ENCODE measurements around the gene A4GALT. TPM values are rescaled to one million over a fixed set of nuclear protein-coding genes. Genes with fewer than 3 reads are reported as not detected.

Gene A4GALT
- total RNA-seq, 1 experiment from 2014 or later = 3.4 TPM

DNA sequence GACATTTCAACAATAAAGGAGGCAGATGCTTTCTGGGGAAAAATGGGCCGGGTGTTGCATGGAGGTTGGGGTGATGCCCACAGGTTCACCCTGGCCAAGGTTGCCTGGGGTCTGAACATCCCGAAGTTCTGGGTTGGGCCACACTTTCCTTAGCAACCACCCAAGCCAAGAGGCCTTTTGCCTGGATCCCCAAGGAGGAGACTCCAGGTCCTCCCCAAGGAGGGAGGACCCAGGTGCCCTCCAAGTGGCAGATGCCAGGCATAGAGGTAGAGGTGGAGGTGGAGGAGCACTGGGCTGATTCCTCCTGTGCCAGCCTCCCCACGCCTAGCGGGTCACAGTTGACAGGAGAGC lies 72.7 kb downstream of the A4GALT start:
- Histone ChIP-seq H4K8ac (replicated peaks; ENCODE audit: insufficient read length, low read depth, low read length) (no peak overlapping the region), H3K14ac (ENCODE audit: insufficient read depth, low read length) (no peak overlapping the region), H3K79me2 (ENCODE audit: insufficient read depth, low read length) (no peaks in the 10 kb centered on the region; the same call in 1 of the 2 replicates), H3K27me3 (ENCODE audit: insufficient read depth, low read length) (no peaks in the 10 kb centered on the region), H3K27ac (ENCODE audit: insufficient read length, low read depth, low read length) (no peak overlapping the region), H2AK5ac (ENCODE audit: insufficient read length, low read length) (no peak overlapping the region), H3K4ac (ENCODE audit: low read depth, low read length) (no peak overlapping the region), H4K91ac (ENCODE audit: insufficient read length, low read depth, low read length) (no peak overlapping the region), H3K4me2 (ENCODE audit: insufficient read depth, insufficient read length, low read length) (peak overlapping the region; percentile 99), H4K20me1 (ENCODE audit: control insufficient read depth, insufficient read depth, insufficient read length) (no peaks in the 10 kb centered on the region), H4K5ac (ENCODE audit: insufficient read length, low read depth, low read length) (no peak overlapping the region), H3K9me3 (ENCODE audit: control insufficient read depth, low read depth, low read length) (no peaks in the 10 kb centered on the region), H3K23me2 (ENCODE audit: insufficient read length, low read depth, low read length, poor library complexity, severe bottlenecking) (peaks cover 13% of the 10 kb centered on the region), H3K9ac (ENCODE audit: extremely low read depth, insufficient read length, low read length) (no peak overlapping the region), H2BK5ac (ENCODE audit: insufficient read length, low read length) (no peak overlapping the region), H3K18ac (ENCODE audit: insufficient read length, low read depth, low read length) (no peak overlapping the region), H2BK12ac (ENCODE audit: insufficient read length, low read depth, low read length) (no peak overlapping the region), H2BK120ac (ENCODE audit: low read depth, low read length, poor library complexity, severe bottlenecking) (no peak overlapping the region), H2AFZ (ENCODE audit: low read length) (no peak overlapping the region), H3K56ac (ENCODE audit: insufficient read length, low read depth, low read length) (no peak overlapping the region), H2BK20ac (ENCODE audit: low read depth, low read length, poor library complexity, severe bottlenecking) (no peak overlapping the region), H2BK15ac (ENCODE audit: low read depth, low read length) (no peak overlapping the region), H3K4me1 (ENCODE audit: insufficient read depth, low read length) (peaks cover 7% of the 10 kb centered on the region; the same call in 1 of the 2 replicates), H3K23ac (ENCODE audit: insufficient read length, low read depth, low read length) (no peak overlapping the region), H3K79me1 (ENCODE audit: insufficient read depth, low read depth, low read length, poor library complexity, severe bottlenecking) (peaks cover 7% of the 10 kb centered on the region), H3T11ph (ENCODE audit: low read length) (no peak overlapping the region)
- no CpG with 5 or more reads among the region's 4 CpGs for WGBS (ENCODE audit: extremely low coverage, insufficient read length, low lambda C conversion rate)
- H3K4me1 Mint-ChIP-seq = peaks cover 29 to 48% of the 10 kb centered on the region in 2 experiments
- no peaks in the 10 kb centered on the region; a peak in 1 of 5 replicates for H3K9me3 Mint-ChIP-seq
- peak overlapping the region; percentile 85 to 98 for H3K4me3 Mint-ChIP-seq
- H3K27ac Mint-ChIP-seq = no peak overlapping the region
- TF ChIP-seq, protein P1, sequence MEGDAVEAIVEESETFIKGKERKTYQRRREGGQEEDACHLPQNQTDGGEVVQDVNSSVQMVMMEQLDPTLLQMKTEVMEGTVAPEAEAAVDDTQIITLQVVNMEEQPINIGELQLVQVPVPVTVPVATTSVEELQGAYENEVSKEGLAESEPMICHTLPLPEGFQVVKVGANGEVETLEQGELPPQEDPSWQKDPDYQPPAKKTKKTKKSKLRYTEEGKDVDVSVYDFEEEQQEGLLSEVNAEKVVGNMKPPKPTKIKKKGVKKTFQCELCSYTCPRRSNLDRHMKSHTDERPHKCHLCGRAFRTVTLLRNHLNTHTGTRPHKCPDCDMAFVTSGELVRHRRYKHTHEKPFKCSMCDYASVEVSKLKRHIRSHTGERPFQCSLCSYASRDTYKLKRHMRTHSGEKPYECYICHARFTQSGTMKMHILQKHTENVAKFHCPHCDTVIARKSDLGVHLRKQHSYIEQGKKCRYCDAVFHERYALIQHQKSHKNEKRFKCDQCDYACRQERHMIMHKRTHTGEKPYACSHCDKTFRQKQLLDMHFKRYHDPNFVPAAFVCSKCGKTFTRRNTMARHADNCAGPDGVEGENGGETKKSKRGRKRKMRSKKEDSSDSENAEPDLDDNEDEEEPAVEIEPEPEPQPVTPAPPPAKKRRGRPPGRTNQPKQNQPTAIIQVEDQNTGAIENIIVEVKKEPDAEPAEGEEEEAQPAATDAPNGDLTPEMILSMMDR (conservative IDR thresholded peaks at IDR 0.05) = no peak
- no peak for DNase-seq
- no peaks in the 10 kb centered on the region for H3K36me3 Mint-ChIP-seq (ENCODE audit: insufficient read depth in 1 of 3, low read depth in 3 of 3)
- no peaks in the 10 kb centered on the region; the same call in 1 of the 2 replicates for H3K27me3 Mint-ChIP-seq (ENCODE audit: low read depth)
